Measurements from ENCODE around the gene SSTR3.

DNA sequence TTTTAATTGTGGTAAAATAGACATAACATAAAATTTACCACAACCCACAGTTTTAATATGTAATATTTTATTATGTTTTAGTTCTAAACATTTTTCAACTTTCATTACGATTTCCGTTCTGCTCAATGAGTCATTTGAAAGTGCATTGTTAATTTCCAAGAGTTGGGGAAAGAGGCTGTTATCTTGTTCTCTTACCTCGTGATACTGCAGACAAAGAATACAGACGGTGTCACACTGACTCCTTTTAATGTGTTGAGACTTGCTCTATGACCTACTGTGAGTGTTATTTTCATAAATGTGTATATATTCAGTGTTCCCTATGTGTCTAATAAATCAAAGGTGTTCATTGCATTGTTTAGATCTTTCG lies 42.6 kb upstream of the SSTR3 start:
- TF ChIP-seq HDAC2 (IDR thresholded peaks at IDR 0.05) (no peak), ARNT (IDR thresholded peaks at IDR 0.05) (no peak), ZNF121 (CRISPR knock-in tag; conservative IDR thresholded peaks at IDR 0.05) (no peak), MAFK (IDR thresholded peaks at IDR 0.05; ENCODE audit: low read length) (no peak), RAD21 (CRISPR knock-in tag; conservative IDR thresholded peaks at IDR 0.05 in 1 of 2, IDR thresholded peaks at IDR 0.05 in 1 of 2) (no peak), HLTF (IDR thresholded peaks at IDR 0.05) (no peak), EP300 (IDR thresholded peaks at IDR 0.05; ENCODE audit: low read length) (no peak)
- TF ChIP-seq, protein P1, sequence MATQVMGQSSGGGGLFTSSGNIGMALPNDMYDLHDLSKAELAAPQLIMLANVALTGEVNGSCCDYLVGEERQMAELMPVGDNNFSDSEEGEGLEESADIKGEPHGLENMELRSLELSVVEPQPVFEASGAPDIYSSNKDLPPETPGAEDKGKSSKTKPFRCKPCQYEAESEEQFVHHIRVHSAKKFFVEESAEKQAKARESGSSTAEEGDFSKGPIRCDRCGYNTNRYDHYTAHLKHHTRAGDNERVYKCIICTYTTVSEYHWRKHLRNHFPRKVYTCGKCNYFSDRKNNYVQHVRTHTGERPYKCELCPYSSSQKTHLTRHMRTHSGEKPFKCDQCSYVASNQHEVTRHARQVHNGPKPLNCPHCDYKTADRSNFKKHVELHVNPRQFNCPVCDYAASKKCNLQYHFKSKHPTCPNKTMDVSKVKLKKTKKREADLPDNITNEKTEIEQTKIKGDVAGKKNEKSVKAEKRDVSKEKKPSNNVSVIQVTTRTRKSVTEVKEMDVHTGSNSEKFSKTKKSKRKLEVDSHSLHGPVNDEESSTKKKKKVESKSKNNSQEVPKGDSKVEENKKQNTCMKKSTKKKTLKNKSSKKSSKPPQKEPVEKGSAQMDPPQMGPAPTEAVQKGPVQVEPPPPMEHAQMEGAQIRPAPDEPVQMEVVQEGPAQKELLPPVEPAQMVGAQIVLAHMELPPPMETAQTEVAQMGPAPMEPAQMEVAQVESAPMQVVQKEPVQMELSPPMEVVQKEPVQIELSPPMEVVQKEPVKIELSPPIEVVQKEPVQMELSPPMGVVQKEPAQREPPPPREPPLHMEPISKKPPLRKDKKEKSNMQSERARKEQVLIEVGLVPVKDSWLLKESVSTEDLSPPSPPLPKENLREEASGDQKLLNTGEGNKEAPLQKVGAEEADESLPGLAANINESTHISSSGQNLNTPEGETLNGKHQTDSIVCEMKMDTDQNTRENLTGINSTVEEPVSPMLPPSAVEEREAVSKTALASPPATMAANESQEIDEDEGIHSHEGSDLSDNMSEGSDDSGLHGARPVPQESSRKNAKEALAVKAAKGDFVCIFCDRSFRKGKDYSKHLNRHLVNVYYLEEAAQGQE (IDR thresholded peaks at IDR 0.05; ENCODE audit: borderline replicate concordance): no peak
- TF ChIP-seq, protein P1 (CRISPR knock-in tag; IDR thresholded peaks at IDR 0.05; ENCODE audit: low read depth): no peak
- TF ChIP-seq, protein P2, sequence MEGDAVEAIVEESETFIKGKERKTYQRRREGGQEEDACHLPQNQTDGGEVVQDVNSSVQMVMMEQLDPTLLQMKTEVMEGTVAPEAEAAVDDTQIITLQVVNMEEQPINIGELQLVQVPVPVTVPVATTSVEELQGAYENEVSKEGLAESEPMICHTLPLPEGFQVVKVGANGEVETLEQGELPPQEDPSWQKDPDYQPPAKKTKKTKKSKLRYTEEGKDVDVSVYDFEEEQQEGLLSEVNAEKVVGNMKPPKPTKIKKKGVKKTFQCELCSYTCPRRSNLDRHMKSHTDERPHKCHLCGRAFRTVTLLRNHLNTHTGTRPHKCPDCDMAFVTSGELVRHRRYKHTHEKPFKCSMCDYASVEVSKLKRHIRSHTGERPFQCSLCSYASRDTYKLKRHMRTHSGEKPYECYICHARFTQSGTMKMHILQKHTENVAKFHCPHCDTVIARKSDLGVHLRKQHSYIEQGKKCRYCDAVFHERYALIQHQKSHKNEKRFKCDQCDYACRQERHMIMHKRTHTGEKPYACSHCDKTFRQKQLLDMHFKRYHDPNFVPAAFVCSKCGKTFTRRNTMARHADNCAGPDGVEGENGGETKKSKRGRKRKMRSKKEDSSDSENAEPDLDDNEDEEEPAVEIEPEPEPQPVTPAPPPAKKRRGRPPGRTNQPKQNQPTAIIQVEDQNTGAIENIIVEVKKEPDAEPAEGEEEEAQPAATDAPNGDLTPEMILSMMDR (IDR thresholded peaks at IDR 0.05 in 2 of 3, conservative IDR thresholded peaks at IDR 0.05 in 1 of 3; ENCODE audit: insufficient read depth in 2 of 3, low read depth in 1 of 3, low read length in 3 of 3): no peak

Data from K562 (cell line).